Skeletal muscle tissue (tissue), 4 donors: ENCODE results near the gene IFI16. TPM values are rescaled to one million over a fixed set of nuclear protein-coding genes. Genes with fewer than 3 reads are reported as not detected.

Experiments used
- H3K27ac ChIP-seq: one replicate; pipeline ENCODE4 v1.7.0; 2013; ENCODE audit warnings: mild to moderate bottlenecking, low read depth, low read length, inconsistent platforms
- H3K27me3 ChIP-seq, 3 donors: one replicate each; pipeline ENCODE4 v1.7.0; 2013; ENCODE audit warnings: low read length in 3 of 3; ENCODE audit not compliant: control insufficient read depth in 3 of 3, insufficient read depth in 3 of 3
- H3K36me3 ChIP-seq, 3 donors: one replicate each; pipeline ENCODE4 v1.7.0; 2013; ENCODE audit warnings: low read length in 3 of 3; ENCODE audit not compliant: control insufficient read depth in 3 of 3, insufficient read depth in 3 of 3
- H3K4me1 ChIP-seq, 3 donors: one replicate each; pipeline ENCODE4 v1.7.0; 2013; ENCODE audit warnings: low read length in 3 of 3, mild to moderate bottlenecking in 3 of 3; ENCODE audit not compliant: control insufficient read depth in 3 of 3, insufficient read depth in 3 of 3
- H3K4me3 ChIP-seq, 3 donors: one replicate each; pipeline ENCODE4 v1.7.0; 2013; ENCODE audit warnings: low read length in 3 of 3
- H3K9ac ChIP-seq, 3 donors: one replicate each; pipeline ENCODE4 v1.7.0; 2013; ENCODE audit warnings: low read length in 3 of 3, mild to moderate bottlenecking in 3 of 3, moderate library complexity in 2 of 3, low read depth in 1 of 3
- H3K9me3 ChIP-seq, 3 donors: one replicate each; pipeline ENCODE4 v1.7.0; 2013; ENCODE audit warnings: low read length in 3 of 3; ENCODE audit not compliant: control insufficient read depth in 3 of 3
- total RNA-seq: library from RNA; depleted of rRNA; stranded (reverse); fragments of >200 nt; gene quantifications from one replicate; pipeline ENCODE4 v1.2.3, GENCODE V29; 2014
- donor health status: Osteomylitis.

The IFI16 gene
- total RNA-seq, 1 donor from 2014 or later = 16.2 TPM

GRCh38 chr1:158984386-158984785 lies 25.3 kb upstream of the IFI16 start:
- H3K9ac ChIP-seq = no peak overlapping the region
- no peak overlapping the region for H3K4me3 ChIP-seq
- H3K27ac ChIP-seq = no peak overlapping the region
- H3K36me3 ChIP-seq = no peaks in the 10 kb centered on the region
- H3K9me3 ChIP-seq = no peaks in the 10 kb centered on the region
- H3K27me3 ChIP-seq = no peaks in the 10 kb centered on the region
- no peaks in the 10 kb centered on the region for H3K4me1 ChIP-seq

GRCh38 chr1:158989424-158989823 lies 20.3 kb upstream of the IFI16 start:
- Histone ChIP-seq H3K4me1 (no peaks in the 10 kb centered on the region), H3K27me3 (no peaks in the 10 kb centered on the region), H3K4me3 (no peak overlapping the region), H3K27ac (no peak overlapping the region), H3K9ac (no peak overlapping the region), H3K9me3 (no peaks in the 10 kb centered on the region), H3K36me3 (no peaks in the 10 kb centered on the region)

GRCh38 chr1:158992787-158993312 lies 16.9 kb upstream of the IFI16 start:
- no peaks in the 10 kb centered on the region for H3K4me1 ChIP-seq
- H3K36me3 ChIP-seq = no peaks in the 10 kb centered on the region
- no peak overlapping the region for H3K27ac ChIP-seq

GRCh38 chr1:158996998-158997397 lies 12.7 kb upstream of the IFI16 start:
- no peak overlapping the region for H3K4me3 ChIP-seq
- no peaks in the 10 kb centered on the region for H3K27me3 ChIP-seq
- no peak overlapping the region for H3K9ac ChIP-seq
- no peak overlapping the region for H3K27ac ChIP-seq
- no peaks in the 10 kb centered on the region for H3K36me3 ChIP-seq
- peaks cover 4 to 8% (median 6%) of the 10 kb centered on the region in 3 donors for H3K4me1 ChIP-seq
- peaks cover 0 to 3% (median 0%) of the 10 kb centered on the region in 3 donors for H3K9me3 ChIP-seq

More at GRCh38 chr1:158992787-158993312, 16.9 kb upstream of the IFI16 start:
- no peak overlapping the region for H3K4me3 ChIP-seq
- H3K9ac ChIP-seq = no peak overlapping the region
- peaks cover 0 to 3% (median 0%) of the 10 kb centered on the region in 3 donors for H3K9me3 ChIP-seq
- no peaks in the 10 kb centered on the region for H3K27me3 ChIP-seq

- H3K27me3 ChIP-seq = no peaks in the 10 kb centered on the region
- peak overlapping the region; percentile 93 for H3K27ac ChIP-seq
- H3K9ac ChIP-seq = peak overlapping the region in 2 of 3 donors; percentile 17 to 61
- H3K4me1 ChIP-seq = peaks cover 4 to 8% (median 6%) of the 10 kb centered on the region in 3 donors
- H3K9me3 ChIP-seq = peaks cover 0 to 3% (median 0%) of the 10 kb centered on the region in 3 donors
- H3K36me3 ChIP-seq = no peaks in the 10 kb centered on the region
- peak overlapping the region in 2 of 3 donors; percentile 52 to 94 for H3K4me3 ChIP-seq
Observed at GRCh38 chr1:158998037-158998780, 11.5 kb upstream of the IFI16 start.

GRCh38 chr1:158998781-158999161 lies 10.9 kb upstream of the IFI16 start:
- Histone ChIP-seq H3K27me3 (no peaks in the 10 kb centered on the region), H3K4me3 (peak overlapping the region; percentile 52 to 94 (median 64)), H3K9ac (peak overlapping the region; percentile 61 to 82 (median 69)), H3K9me3 (peaks cover 0 to 3% (median 0%) of the 10 kb centered on the region in 3 donors), H3K4me1 (peaks cover 4 to 8% (median 6%) of the 10 kb centered on the region in 3 donors), H3K36me3 (no peaks in the 10 kb centered on the region), H3K27ac (peak overlapping the region; percentile 93)

GRCh38 chr1:158999316-159000069 lies 10.2 kb upstream of the IFI16 start:
- peak overlapping the region; percentile 93 for H3K27ac ChIP-seq
- no peaks in the 10 kb centered on the region for H3K36me3 ChIP-seq
- H3K4me1 ChIP-seq = peaks cover 4 to 8% (median 6%) of the 10 kb centered on the region in 3 donors
- H3K9ac ChIP-seq = peak overlapping the region; percentile 61 to 82 (median 78)
- H3K9me3 ChIP-seq = peaks cover 0 to 3% (median 0%) of the 10 kb centered on the region in 3 donors
- no peaks in the 10 kb centered on the region for H3K27me3 ChIP-seq
- peak overlapping the region; percentile 60 to 94 (median 64) for H3K4me3 ChIP-seq

GRCh38 chr1:159000070-159000409 lies 9.7 kb upstream of the IFI16 start:
- no peaks in the 10 kb centered on the region for H3K36me3 ChIP-seq
- H3K9me3 ChIP-seq = peaks cover 0 to 3% (median 0%) of the 10 kb centered on the region in 3 donors
- peak overlapping the region; percentile 58 to 82 (median 78) for H3K9ac ChIP-seq
- peaks cover 4 to 10% (median 6%) of the 10 kb centered on the region in 3 donors for H3K4me1 ChIP-seq
- H3K4me3 ChIP-seq = peak overlapping the region; percentile 60 to 94 (median 64)
- H3K27ac ChIP-seq = peak overlapping the region; percentile 93
- no peaks in the 10 kb centered on the region for H3K27me3 ChIP-seq

GRCh38 chr1:159000625-159001024 lies 9.1 kb upstream of the IFI16 start:
- Histone ChIP-seq H3K27me3 (no peaks in the 10 kb centered on the region), H3K4me3 (peak overlapping the region in 2 of 3 donors; percentile 64 to 94), H3K9me3 (peaks cover 0 to 3% (median 0%) of the 10 kb centered on the region in 3 donors), H3K36me3 (no peaks in the 10 kb centered on the region), H3K9ac (peak overlapping the region; percentile 58 to 82 (median 78)), H3K4me1 (peaks cover 9 to 13% (median 10%) of the 10 kb centered on the region in 3 donors), H3K27ac (peak overlapping the region; percentile 93)
